ENCODE measurements around the gene BCL10. TPM values are rescaled to one million over a fixed set of nuclear protein-coding genes. Genes with fewer than 3 reads are reported as not detected.
A peak's percentile ranks its signal among the peaks of the same experiment; 100 is the strongest.

Gene BCL10
- total RNA-seq, 1 donor from 2014 or later = 25.9 TPM

DNA sequence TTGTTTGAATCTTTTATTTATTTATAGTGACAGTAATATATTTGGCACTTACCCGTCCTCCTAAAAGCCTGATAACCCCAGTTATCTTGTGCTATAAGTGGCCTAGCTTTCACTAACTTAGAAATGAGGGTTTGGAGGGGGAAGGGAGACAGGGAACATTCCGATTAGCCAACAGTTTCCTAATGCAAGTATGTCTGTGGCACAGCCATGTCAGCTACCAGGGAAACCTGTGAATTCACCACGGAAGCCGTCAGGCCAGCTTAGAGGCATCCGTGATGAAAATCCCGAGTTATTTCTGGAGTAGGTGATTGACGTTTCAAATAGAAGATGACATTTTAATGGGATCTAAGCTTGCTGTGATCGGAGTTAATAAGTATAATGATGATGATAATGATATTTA, 39.4 kb upstream of the BCL10 start:
- intact Hi-C loops (cut with DNase I) = no loop called here
- TF ChIP-seq, protein P1, sequence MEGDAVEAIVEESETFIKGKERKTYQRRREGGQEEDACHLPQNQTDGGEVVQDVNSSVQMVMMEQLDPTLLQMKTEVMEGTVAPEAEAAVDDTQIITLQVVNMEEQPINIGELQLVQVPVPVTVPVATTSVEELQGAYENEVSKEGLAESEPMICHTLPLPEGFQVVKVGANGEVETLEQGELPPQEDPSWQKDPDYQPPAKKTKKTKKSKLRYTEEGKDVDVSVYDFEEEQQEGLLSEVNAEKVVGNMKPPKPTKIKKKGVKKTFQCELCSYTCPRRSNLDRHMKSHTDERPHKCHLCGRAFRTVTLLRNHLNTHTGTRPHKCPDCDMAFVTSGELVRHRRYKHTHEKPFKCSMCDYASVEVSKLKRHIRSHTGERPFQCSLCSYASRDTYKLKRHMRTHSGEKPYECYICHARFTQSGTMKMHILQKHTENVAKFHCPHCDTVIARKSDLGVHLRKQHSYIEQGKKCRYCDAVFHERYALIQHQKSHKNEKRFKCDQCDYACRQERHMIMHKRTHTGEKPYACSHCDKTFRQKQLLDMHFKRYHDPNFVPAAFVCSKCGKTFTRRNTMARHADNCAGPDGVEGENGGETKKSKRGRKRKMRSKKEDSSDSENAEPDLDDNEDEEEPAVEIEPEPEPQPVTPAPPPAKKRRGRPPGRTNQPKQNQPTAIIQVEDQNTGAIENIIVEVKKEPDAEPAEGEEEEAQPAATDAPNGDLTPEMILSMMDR (IDR thresholded peaks at IDR 0.05) = no peak
- H3K27ac ChIP-seq = no peak overlapping the region

DNA sequence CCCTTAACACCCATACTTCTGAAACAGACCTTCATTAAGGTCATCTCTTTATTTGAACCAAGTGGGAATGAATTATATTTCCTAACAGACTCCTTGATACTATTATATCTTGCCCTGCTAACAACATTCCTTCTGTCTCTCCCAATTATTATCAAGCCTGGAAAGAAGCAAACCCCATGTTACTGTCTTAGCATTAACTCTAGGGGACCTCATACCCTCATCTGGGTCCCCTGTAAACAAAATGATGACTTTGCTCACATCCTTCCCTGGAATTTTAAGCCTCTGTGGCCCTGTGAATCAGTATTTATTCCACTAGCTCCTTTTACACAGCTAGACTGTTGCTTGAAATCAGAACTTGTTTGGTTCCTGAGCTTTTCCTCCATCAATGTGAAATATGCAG, 38.3 kb upstream of the BCL10 start:
- TF ChIP-seq, protein P1 (IDR thresholded peaks at IDR 0.05) = no peak
- intact Hi-C loops (cut with DNase I) = no loop called here
- H3K27ac ChIP-seq = no peak overlapping the region
- DNase-seq = no peak
- peaks cover 17% of the 10 kb centered on the region for H3K4me1 ChIP-seq
- ATAC-seq = no peak
- H3K4me3 ChIP-seq = no peak overlapping the region
- no peaks in the 10 kb centered on the region for H3K36me3 ChIP-seq
- no peaks in the 10 kb centered on the region for H3K9me3 ChIP-seq
- H3K27me3 ChIP-seq = no peaks in the 10 kb centered on the region

More for the DNA sequence above, 39.4 kb upstream of the BCL10 start:
- ATAC-seq (no peak), DNase-seq (no peak)
- H3K4me1 ChIP-seq = peaks cover 22% of the 10 kb centered on the region
- H3K4me3 ChIP-seq = no peak overlapping the region
- no peaks in the 10 kb centered on the region for H3K9me3 ChIP-seq
- no peaks in the 10 kb centered on the region for H3K27me3 ChIP-seq
- H3K36me3 ChIP-seq = no peaks in the 10 kb centered on the region

DNA sequence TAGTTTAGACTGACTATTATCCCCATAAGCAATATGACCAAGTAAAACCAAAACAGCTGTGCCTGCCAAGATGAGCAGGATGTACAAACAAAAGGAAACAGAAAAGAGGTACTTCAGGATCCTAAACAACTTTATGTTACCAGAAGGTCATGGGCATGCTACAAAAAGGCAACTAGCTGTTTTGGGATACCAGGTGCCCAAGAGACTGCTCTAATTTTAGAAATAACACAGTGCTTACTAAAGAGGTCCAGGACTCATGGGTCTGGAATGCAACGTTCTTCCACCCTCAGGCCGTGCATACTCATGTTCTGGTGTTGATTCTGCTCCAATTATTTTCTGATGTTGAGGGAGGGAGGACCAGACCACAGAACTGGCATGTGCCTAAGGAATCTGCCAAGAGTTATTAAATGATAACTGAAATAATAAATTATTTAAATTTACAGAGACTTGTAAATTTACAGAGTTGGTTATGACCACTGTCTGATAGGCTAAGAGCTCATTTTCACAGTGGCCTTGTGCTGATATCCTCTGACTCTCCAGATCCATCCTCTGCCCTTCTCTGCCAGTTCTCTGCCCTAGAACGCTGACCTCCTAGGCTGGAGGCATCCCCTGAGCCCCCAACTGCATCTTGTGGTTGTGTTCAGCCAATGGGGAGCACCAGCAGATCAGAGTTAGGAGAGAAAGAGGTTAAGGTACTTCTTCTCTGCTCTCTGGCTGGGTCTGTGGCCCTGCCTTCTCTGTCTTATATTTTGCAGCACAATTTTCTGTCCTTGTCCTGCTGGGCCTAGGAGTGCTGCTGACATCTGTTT, 37.7 kb upstream of the BCL10 start:
- TF ChIP-seq, protein P1 (IDR thresholded peaks at IDR 0.05) = no peak
- intact Hi-C loops (cut with DNase I) = no loop called here
- Histone ChIP-seq H3K36me3 (no peaks in the 10 kb centered on the region), H3K4me3 (no peak overlapping the region), H3K27ac (no peak overlapping the region), H3K9me3 (no peaks in the 10 kb centered on the region), H3K27me3 (no peaks in the 10 kb centered on the region), H3K4me1 (peaks cover 17% of the 10 kb centered on the region)
- DNase-seq = no peak
- ATAC-seq = peak; percentile 71

DNA sequence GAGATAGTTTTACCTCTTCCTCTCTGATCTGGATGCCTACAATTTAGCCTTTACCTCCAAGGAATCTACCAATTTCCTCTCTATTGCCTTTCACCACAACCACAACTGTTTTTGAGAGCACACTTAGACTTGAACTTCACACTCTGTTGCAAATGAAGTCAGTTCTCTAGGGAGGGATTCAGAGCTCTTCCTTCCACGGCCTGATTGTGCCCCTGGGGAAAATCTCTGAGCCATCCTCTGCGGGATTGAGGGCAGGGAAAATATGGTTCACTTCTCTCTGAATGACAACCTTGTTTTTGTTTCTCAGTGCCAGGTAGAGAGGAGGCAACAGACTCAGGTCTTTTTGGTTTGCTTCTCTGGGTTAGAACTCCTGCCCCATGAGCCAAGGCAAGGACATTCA, 35.4 kb upstream of the BCL10 start:
- Histone ChIP-seq H3K27ac (no peak overlapping the region), H3K9me3 (no peaks in the 10 kb centered on the region), H3K4me3 (no peak overlapping the region), H3K36me3 (no peaks in the 10 kb centered on the region), H3K27me3 (no peaks in the 10 kb centered on the region), H3K4me1 (peaks cover 22% of the 10 kb centered on the region)
- intact Hi-C loops (cut with DNase I) = no loop called here
- no peak for DNase-seq
- no peak for ATAC-seq
- TF ChIP-seq, protein P1 (IDR thresholded peaks at IDR 0.05) = no peak

DNA sequence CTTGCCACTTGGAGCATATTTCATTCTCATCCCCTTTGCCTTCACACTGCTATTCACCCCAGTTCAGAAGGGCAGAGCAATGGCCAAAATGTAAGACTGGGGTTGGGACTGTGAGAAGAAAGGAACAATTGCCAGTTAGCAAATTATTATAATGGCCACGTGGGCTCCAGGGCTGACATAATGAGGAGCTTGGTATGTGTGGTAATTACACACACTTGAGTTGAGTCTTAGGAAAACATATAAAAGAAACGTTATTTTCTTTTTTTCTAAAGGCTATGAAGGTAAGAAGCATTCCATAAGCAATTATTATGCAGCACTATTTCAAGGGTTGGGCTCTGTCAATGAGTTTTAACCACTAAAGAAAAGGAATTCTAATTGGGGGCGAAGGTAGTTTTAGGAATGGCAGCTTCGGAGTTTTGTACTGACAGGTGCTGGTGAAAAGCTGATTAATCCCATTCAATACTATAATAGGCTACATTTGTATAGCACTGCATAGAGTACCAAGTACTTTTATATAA, 32.5 kb upstream of the BCL10 start:
- DNase-seq = no peak
- H3K36me3 ChIP-seq = no peaks in the 10 kb centered on the region
- no peak overlapping the region for H3K4me3 ChIP-seq
- H3K27me3 ChIP-seq = no peaks in the 10 kb centered on the region
- H3K4me1 ChIP-seq = peaks cover 9% of the 10 kb centered on the region
- TF ChIP-seq, protein P1 (IDR thresholded peaks at IDR 0.05) = no peak
- no peaks in the 10 kb centered on the region for H3K9me3 ChIP-seq
- intact Hi-C loops (cut with DNase I) = loop anchor here (5.0 kb wide), 1 partner anchor 383 kb away; no protein-coding TSS in a partner anchor
- ATAC-seq = no peak
- no peak overlapping the region for H3K27ac ChIP-seq

Data from upper lobe of right lung (tissue), 1 donor.